H9 (cell line): ENCODE data around the gene NEAT1. TPM values are rescaled to one million over a fixed set of nuclear protein-coding genes. Genes with fewer than 3 reads are reported as not detected.

Experiments
- DNase-seq: peaks from one replicate; pipeline ENCODE4 v3.0.0-alpha.2; 2017
- H2AFZ ChIP-seq: one replicate; pipeline ENCODE4 v1.6.1; 2013; ENCODE audit warnings: mild to moderate bottlenecking, low read length, control low read depth, moderate library complexity
- H2AK5ac ChIP-seq: 2 replicates; pipeline ENCODE4 v1.6.1; 2013; ENCODE audit warnings: low read length, control low read depth, mixed read lengths; ENCODE audit not compliant: insufficient read length
- H2BK120ac ChIP-seq: one replicate; pipeline ENCODE4 v1.6.1; 2013; ENCODE audit warnings: low read depth, mild to moderate bottlenecking, low read length, control low read depth, inconsistent platforms; ENCODE audit not compliant: poor library complexity, severe bottlenecking
- H2BK12ac ChIP-seq: 2 replicates; pipeline ENCODE4 v1.6.1; 2013; ENCODE audit warnings: low read length, control low read depth, mixed read lengths, low read depth; ENCODE audit not compliant: insufficient read length
- H2BK15ac ChIP-seq: 2 replicates; pipeline ENCODE4 v1.6.1; 2013; ENCODE audit warnings: low read depth, low read length, control low read depth
- H2BK20ac ChIP-seq: one replicate; pipeline ENCODE4 v1.6.1; 2013; ENCODE audit warnings: low read depth, mild to moderate bottlenecking, low read length, control low read depth, inconsistent platforms; ENCODE audit not compliant: poor library complexity, severe bottlenecking
- H2BK5ac ChIP-seq: 2 replicates; pipeline ENCODE4 v1.6.1; 2013; ENCODE audit warnings: low read length, control low read depth, mixed read lengths; ENCODE audit not compliant: insufficient read length
- H3K14ac ChIP-seq: 2 replicates; pipeline ENCODE4 v1.6.1; 2013; ENCODE audit warnings: low read length, control low read depth; ENCODE audit not compliant: insufficient read depth
- H3K18ac ChIP-seq: 2 replicates; pipeline ENCODE4 v1.6.1; 2013; ENCODE audit warnings: low read depth, mild to moderate bottlenecking, mixed read lengths, low read length, control low read depth; ENCODE audit not compliant: insufficient read length
- H3K23ac ChIP-seq: 2 replicates; pipeline ENCODE4 v1.6.1; 2013; ENCODE audit warnings: low read length, control low read depth, mixed read lengths, low read depth; ENCODE audit not compliant: insufficient read length
- H3K23me2 ChIP-seq: 2 replicates; pipeline ENCODE4 v1.6.1; 2013; ENCODE audit warnings: low read depth, mild to moderate bottlenecking, mixed read lengths, low read length, control low read depth; ENCODE audit not compliant: insufficient read length, poor library complexity, severe bottlenecking
- H3K27ac ChIP-seq: 2 replicates; pipeline ENCODE4 v1.5.1; 2013; ENCODE audit warnings: low read length, control low read depth, mixed read lengths, low read depth; ENCODE audit not compliant: insufficient read length
- H3K27me3 ChIP-seq: 2 replicates; pipeline ENCODE4 v1.6.1; 2013; ENCODE audit warnings: low read length, control low read depth, inconsistent platforms; ENCODE audit not compliant: insufficient read depth
- H3K4ac ChIP-seq: 2 replicates; pipeline ENCODE4 v1.6.1; 2013; ENCODE audit warnings: low read depth, mild to moderate bottlenecking, control low read depth, inconsistent platforms, low read length, moderate library complexity
- H3K4me1 ChIP-seq: 2 replicates; pipeline ENCODE4 v1.6.1; 2013; ENCODE audit warnings: low read length, control low read depth, inconsistent platforms; ENCODE audit not compliant: insufficient read depth
- H3K4me2 ChIP-seq: 2 replicates; pipeline ENCODE4 v1.6.1; 2013; ENCODE audit warnings: low read length, control low read depth, mixed read lengths; ENCODE audit not compliant: insufficient read length, insufficient read depth
- H3K56ac ChIP-seq: 2 replicates; pipeline ENCODE4 v1.6.1; 2013; ENCODE audit warnings: low read depth, mild to moderate bottlenecking, mixed read lengths, low read length, control low read depth; ENCODE audit not compliant: insufficient read length
- H3K79me1 ChIP-seq: 2 replicates; pipeline ENCODE4 v1.6.1; 2013; ENCODE audit warnings: low read depth, mild to moderate bottlenecking, moderate library complexity, low read length, control low read depth, inconsistent platforms; ENCODE audit not compliant: insufficient read depth, poor library complexity, severe bottlenecking
- H3K79me2 ChIP-seq: 2 replicates; pipeline ENCODE4 v1.6.1; 2013; ENCODE audit warnings: low read length, control low read depth, inconsistent platforms; ENCODE audit not compliant: insufficient read depth
- H3K9ac ChIP-seq: 2 replicates; pipeline ENCODE4 v1.6.1; 2013; ENCODE audit warnings: low read length, control low read depth, mixed read lengths; ENCODE audit not compliant: insufficient read length; ENCODE audit errors: extremely low read depth
- H3K9me3 ChIP-seq: one replicate; pipeline ENCODE4 v1.6.1; 2013; ENCODE audit warnings: low read depth, low read length, inconsistent platforms; ENCODE audit not compliant: control insufficient read depth
- H3T11ph ChIP-seq: one replicate; pipeline ENCODE4 v1.6.1; 2013; ENCODE audit warnings: mild to moderate bottlenecking, low read length, control low read depth, inconsistent platforms
- H4K20me1 ChIP-seq: one replicate; pipeline ENCODE4 v1.6.1; 2013; ENCODE audit not compliant: control insufficient read depth, insufficient read length, insufficient read depth
- H4K5ac ChIP-seq: 2 replicates; pipeline ENCODE4 v1.6.1; 2013; ENCODE audit warnings: low read depth, mild to moderate bottlenecking, mixed read lengths, low read length, control low read depth; ENCODE audit not compliant: insufficient read length
- H4K8ac ChIP-seq: replicated peaks from 2 replicates; pipeline ENCODE4 v1.6.1; 2013; ENCODE audit warnings: low read length, control low read depth, mixed read lengths, low read depth; ENCODE audit not compliant: insufficient read length
- H4K91ac ChIP-seq: 2 replicates; pipeline ENCODE4 v1.6.1; 2013; ENCODE audit warnings: low read depth, mild to moderate bottlenecking, moderate library complexity, mixed read lengths, low read length, control low read depth; ENCODE audit not compliant: insufficient read length
- H3K27ac Mint-ChIP-seq, 3 experiments: 2 replicates in 2 of 3; 3 replicates in 1 of 3; pipeline ENCODE4 v1.8.0; 2020 to 2021; ENCODE audit warnings: mixed read lengths in 3 of 3, mild to moderate bottlenecking in 1 of 3, moderate library complexity in 1 of 3
- H3K27me3 Mint-ChIP-seq: 2 replicates; pipeline ENCODE4 v1.8.0; 2021; ENCODE audit warnings: low read depth, mild to moderate bottlenecking, moderate library complexity, mixed read lengths
- H3K36me3 Mint-ChIP-seq, 3 experiments: 2 replicates in 2 of 3; 3 replicates in 1 of 3; pipeline ENCODE4 v1.8.0; 2020 to 2021; ENCODE audit warnings: low read depth in 3 of 3, mixed read lengths in 3 of 3; ENCODE audit not compliant: insufficient read depth in 1 of 3
- H3K4me1 Mint-ChIP-seq, 2 experiments: 2 replicates each; pipeline ENCODE4 v1.8.0; 2020; ENCODE audit warnings: mixed read lengths in 2 of 2
- H3K4me3 Mint-ChIP-seq, 2 experiments: 2 replicates in 1 of 2; 3 replicates in 1 of 2; pipeline ENCODE4 v1.8.0; 2020 to 2021; ENCODE audit warnings: mild to moderate bottlenecking in 2 of 2, mixed read lengths in 2 of 2, moderate library complexity in 1 of 2
- H3K9me3 Mint-ChIP-seq, 2 experiments: 2 replicates in 1 of 2; 3 replicates in 1 of 2; pipeline ENCODE4 v1.8.0; 2020; ENCODE audit warnings: mild to moderate bottlenecking in 2 of 2, mixed read lengths in 2 of 2, moderate library complexity in 1 of 2
- WGBS: extraction: QIAGEN DNeasy Blood & Tissue Kit; methylation state at CpG from one replicate; pipeline ENCODE4 v1.1.7; 2013; ENCODE audit warnings: missing lambda C conversion rate, low lambda C conversion rate, mixed read lengths; ENCODE audit not compliant: insufficient read length; ENCODE audit errors: extremely low coverage; 5-methylcytosine and 5-hydroxymethylcytosine counted together
- total RNA-seq: library from RNA; stranded (reverse); gene quantifications from 2 replicates; pipeline ENCODE4 v1.2.1, GENCODE V29; 2021
- TF ChIP-seq, protein P1 (sequence below): fragments of 200-600 bp; sonication (generic); conservative IDR thresholded peaks from 3 replicates; pipeline ENCODE4 v1.8.0; 2021; ENCODE audit warnings: antibody characterized with exemption, mild to moderate bottlenecking

Gene NEAT1
- total RNA-seq, 1 experiment from 2014 or later, result 12.7 TPM

DNA sequence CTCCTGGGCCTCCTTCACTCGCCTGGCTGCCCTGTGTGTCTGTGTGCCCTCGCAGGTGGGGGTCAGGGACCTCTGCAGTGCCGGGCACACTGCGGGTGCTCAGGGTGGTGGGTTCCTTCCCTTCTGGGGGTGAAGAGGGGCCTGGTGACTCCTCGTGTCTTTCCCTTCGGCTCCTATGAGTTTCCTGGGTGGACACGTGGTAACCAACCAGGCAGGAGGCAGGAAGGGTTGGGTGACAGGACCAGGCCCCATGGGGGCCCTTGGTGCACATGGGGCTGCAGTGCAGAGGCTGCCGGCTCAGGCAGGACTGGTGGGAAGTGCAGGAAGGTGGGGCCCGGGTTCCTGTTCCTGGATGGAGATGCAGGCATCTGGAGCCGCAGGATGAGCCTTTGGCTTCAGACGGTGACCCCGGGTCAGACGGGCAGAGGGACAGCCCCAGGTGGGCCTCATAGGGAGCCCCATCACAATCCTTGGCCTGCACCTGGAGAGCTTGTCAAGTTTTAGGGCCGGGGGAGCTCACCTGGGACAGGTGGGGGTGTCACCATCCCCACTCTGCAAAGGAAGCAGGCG is 26.6 kb upstream of the NEAT1 start:
- Histone ChIP-seq H2AK5ac (no peak overlapping the region), H4K20me1 (peaks cover 2% of the 10 kb centered on the region), H3K4ac (no peak overlapping the region), H3K9me3 (no peaks in the 10 kb centered on the region), H3K23ac (no peak overlapping the region), H3K79me2 (no peaks in the 10 kb centered on the region), H3K23me2 (no peaks in the 10 kb centered on the region), H2BK12ac (no peak overlapping the region), H3K79me1 (no peaks in the 10 kb centered on the region), H3T11ph (no peak overlapping the region), H3K18ac (no peak overlapping the region), H3K9ac (no peak overlapping the region), H4K5ac (no peak overlapping the region), H2BK15ac (no peak overlapping the region), H3K14ac (no peak overlapping the region), H3K56ac (no peak overlapping the region), H3K27ac (no peak overlapping the region), H3K4me2 (no peak overlapping the region), H3K27me3 (no peaks in the 10 kb centered on the region), H2AFZ (no peak overlapping the region), H4K8ac (no peak overlapping the region), H2BK120ac (no peak overlapping the region), H2BK20ac (no peak overlapping the region), H4K91ac (no peak overlapping the region), H2BK5ac (no peak overlapping the region), H3K4me1 (no peaks in the 10 kb centered on the region; the same call in 1 of the 2 replicates)
- Mint-ChIP-seq H3K27ac (no peak overlapping the region), H3K4me1 (peaks cover 2 to 8% of the 10 kb centered on the region in 2 experiments; a peak in 3 of 4 replicates), H3K27me3 (no peaks in the 10 kb centered on the region), H3K36me3 (peaks cover 3 to 33% (median 22%) of the 10 kb centered on the region in 3 experiments; a peak in 6 of 7 replicates), H3K4me3 (no peak overlapping the region), H3K9me3 (no peaks in the 10 kb centered on the region)
- WGBS, result no CpG with 5 or more reads among the region's 15 CpGs
- no peak for DNase-seq
- TF ChIP-seq, protein P1, sequence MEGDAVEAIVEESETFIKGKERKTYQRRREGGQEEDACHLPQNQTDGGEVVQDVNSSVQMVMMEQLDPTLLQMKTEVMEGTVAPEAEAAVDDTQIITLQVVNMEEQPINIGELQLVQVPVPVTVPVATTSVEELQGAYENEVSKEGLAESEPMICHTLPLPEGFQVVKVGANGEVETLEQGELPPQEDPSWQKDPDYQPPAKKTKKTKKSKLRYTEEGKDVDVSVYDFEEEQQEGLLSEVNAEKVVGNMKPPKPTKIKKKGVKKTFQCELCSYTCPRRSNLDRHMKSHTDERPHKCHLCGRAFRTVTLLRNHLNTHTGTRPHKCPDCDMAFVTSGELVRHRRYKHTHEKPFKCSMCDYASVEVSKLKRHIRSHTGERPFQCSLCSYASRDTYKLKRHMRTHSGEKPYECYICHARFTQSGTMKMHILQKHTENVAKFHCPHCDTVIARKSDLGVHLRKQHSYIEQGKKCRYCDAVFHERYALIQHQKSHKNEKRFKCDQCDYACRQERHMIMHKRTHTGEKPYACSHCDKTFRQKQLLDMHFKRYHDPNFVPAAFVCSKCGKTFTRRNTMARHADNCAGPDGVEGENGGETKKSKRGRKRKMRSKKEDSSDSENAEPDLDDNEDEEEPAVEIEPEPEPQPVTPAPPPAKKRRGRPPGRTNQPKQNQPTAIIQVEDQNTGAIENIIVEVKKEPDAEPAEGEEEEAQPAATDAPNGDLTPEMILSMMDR, result no peak
